BE2C (cell line): ENCODE data around the gene ENGASE.
"Not testable (repeated sequence)": the region's sequence is repeated elsewhere in the genome, so short reads cannot be mapped to it uniquely, and the experiment has no call there.

Source experiments
- DNase-seq: peaks from one replicate; pipeline ENCODE4 v3.0.0-alpha.2; 2020
- H3K27me3 ChIP-seq: fragments of 250-450 bp; sonication (Bioruptor Pico); 2 replicates; pipeline ENCODE4 v1.5.1; 2020; ENCODE audit warnings: mild to moderate bottlenecking
- H3K36me3 ChIP-seq: fragments of 250-450 bp; sonication (Bioruptor Pico); 2 replicates; pipeline ENCODE4 v1.5.1; 2020; ENCODE audit warnings: mild to moderate bottlenecking
- H3K4me1 ChIP-seq: fragments of 250-450 bp; sonication (Bioruptor Pico); 2 replicates; pipeline ENCODE4 v1.5.1; 2020
- H3K4me3 ChIP-seq: 2 replicates; pipeline ENCODE4 v1.5.1; 2011; ENCODE audit warnings: low read depth, low read length
- H3K9me3 ChIP-seq: fragments of 250-450 bp; sonication (Bioruptor Pico); 2 replicates; pipeline ENCODE4 v1.5.1; 2020
- TF ChIP-seq, protein P1 (sequence below): IDR thresholded peaks from 2 replicates; pipeline ENCODE4 v1.5.1; 2012; ENCODE audit warnings: mild to moderate bottlenecking, low read depth, low read length

ENGASE gene

GRCh38 chr17:79073016-79073705, 1.5 kb upstream of the ENGASE start:
- Histone ChIP-seq H3K9me3 (no peaks in the 10 kb centered on the region), H3K4me1 (peaks cover 3% of the 10 kb centered on the region; the same call in 1 of the 2 replicates), H3K36me3 (no peaks in the 10 kb centered on the region), H3K27me3 (no peaks in the 10 kb centered on the region), H3K4me3 (no peak overlapping the region)
- DNase-seq: no peak
- TF ChIP-seq, protein P1, sequence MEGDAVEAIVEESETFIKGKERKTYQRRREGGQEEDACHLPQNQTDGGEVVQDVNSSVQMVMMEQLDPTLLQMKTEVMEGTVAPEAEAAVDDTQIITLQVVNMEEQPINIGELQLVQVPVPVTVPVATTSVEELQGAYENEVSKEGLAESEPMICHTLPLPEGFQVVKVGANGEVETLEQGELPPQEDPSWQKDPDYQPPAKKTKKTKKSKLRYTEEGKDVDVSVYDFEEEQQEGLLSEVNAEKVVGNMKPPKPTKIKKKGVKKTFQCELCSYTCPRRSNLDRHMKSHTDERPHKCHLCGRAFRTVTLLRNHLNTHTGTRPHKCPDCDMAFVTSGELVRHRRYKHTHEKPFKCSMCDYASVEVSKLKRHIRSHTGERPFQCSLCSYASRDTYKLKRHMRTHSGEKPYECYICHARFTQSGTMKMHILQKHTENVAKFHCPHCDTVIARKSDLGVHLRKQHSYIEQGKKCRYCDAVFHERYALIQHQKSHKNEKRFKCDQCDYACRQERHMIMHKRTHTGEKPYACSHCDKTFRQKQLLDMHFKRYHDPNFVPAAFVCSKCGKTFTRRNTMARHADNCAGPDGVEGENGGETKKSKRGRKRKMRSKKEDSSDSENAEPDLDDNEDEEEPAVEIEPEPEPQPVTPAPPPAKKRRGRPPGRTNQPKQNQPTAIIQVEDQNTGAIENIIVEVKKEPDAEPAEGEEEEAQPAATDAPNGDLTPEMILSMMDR: no peak

DNA sequence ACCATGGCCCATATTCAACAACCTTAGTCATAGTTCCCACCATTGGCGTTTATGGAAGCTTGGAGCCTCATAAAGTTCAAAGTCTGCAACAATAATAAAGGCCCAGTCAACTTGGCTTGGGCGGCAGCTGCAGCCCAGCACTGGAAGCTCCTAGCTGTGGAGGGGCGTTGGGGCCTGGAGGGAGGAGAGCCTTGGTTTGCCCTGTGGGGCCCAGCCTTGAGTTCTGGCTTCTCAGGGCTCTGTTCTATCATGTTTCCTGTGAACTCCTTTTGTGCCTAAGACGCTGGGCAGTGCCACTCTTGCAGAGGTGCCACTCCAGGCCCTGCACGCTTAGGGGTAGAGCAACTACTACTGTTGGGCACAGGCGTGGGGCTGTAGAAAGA, 927 bp upstream of the ENGASE start:
- Histone ChIP-seq H3K4me1 (peaks cover 3% of the 10 kb centered on the region; the same call in 1 of the 2 replicates), H3K36me3 (no peaks in the 10 kb centered on the region), H3K4me3 (no peak overlapping the region), H3K9me3 (no peaks in the 10 kb centered on the region), H3K27me3 (no peaks in the 10 kb centered on the region)
- DNase-seq: no peak
- TF ChIP-seq, protein P1: no peak

DNA sequence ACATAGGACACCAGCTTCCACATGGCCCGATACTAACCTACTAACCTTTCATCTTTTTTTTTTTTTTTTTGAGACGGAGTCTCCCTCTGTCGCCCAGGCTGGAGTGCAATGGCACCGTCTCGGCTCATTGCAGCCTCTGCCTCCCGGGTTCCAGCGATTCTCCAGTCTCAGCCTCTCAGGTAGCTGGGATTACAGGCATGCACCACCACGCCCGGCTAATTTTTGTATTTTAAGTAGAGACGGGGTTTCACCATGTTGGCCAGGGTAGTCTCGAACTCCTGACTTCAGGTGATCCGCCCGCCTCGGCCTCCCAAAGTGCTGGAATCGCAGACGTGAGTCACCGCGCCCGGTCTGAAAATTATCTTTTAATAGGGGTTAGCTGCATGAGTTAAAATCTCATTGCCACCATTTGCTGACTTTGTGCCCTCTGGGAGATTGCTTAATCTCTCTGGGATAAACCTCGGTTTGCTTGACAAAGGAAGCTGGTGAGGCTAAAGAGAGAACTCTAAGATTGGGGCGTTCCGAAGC, 439 bp upstream of the ENGASE start:
- DNase-seq, H3K27me3 ChIP-seq, H3K4me1 ChIP-seq, H3K9me3 ChIP-seq, H3K36me3 ChIP-seq: not testable (repeated sequence)
- peak overlapping the region; percentile 11 for H3K4me3 ChIP-seq

DNA sequence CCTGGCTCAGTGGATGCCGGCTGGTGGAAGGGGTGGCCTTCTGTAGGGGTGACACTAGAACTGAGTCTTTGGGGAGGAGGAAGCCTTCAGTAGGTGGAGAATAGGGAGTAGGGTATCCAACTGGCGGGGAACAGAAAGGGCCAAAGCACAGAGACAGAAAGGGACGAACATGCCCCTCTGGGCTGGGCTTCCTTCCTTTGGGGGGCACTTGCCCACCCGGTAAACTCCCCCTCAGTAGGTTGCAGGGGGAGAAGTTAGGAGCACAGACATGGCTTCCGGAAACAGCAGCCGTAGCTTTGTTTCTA, 774 bp downstream of the ENGASE start:
- peaks cover 3% of the 10 kb centered on the region for H3K36me3 ChIP-seq
- DNase-seq: no peak
- peak overlapping the region; percentile 75 for H3K4me3 ChIP-seq
- peaks cover 3% of the 10 kb centered on the region; the same call in 1 of the 2 replicates for H3K4me1 ChIP-seq
- H3K9me3 ChIP-seq: no peaks in the 10 kb centered on the region
- H3K27me3 ChIP-seq: no peaks in the 10 kb centered on the region
- TF ChIP-seq, protein P1: no peak

DNA sequence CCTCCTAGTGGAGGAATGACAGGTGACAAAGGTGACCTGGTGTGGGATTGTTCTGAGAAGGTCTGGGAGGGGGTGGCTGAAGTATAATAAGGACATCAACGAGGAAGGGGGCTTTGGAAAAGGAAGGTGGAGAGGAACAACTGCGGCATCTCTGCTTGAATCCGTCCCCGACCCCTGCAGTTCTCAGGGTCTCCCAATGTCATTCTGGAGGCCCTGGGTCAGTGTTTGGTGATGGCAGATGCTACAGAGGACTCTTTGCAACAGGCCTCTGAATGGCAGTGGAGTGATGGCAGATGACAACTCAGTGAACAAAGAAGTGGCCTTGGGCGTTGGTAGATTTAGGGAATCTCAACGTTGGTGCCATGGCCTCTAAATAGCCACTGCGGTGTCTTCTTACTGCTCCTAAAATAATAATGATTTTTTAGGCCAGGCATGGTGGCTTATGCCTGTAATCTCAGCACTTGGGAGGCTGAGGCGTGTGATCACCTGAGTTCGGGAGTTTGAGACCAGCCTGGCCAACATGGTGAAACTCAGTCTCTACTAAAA, 1.3 kb downstream of the ENGASE start:
- H3K27me3 ChIP-seq: no peaks in the 10 kb centered on the region
- no peak overlapping the region for H3K4me3 ChIP-seq
- TF ChIP-seq, protein P1: no peak
- H3K9me3 ChIP-seq: no peaks in the 10 kb centered on the region
- H3K4me1 ChIP-seq: peaks cover 3% of the 10 kb centered on the region; the same call in 1 of the 2 replicates
- H3K36me3 ChIP-seq: peaks cover 7% of the 10 kb centered on the region
- no peak for DNase-seq

DNA sequence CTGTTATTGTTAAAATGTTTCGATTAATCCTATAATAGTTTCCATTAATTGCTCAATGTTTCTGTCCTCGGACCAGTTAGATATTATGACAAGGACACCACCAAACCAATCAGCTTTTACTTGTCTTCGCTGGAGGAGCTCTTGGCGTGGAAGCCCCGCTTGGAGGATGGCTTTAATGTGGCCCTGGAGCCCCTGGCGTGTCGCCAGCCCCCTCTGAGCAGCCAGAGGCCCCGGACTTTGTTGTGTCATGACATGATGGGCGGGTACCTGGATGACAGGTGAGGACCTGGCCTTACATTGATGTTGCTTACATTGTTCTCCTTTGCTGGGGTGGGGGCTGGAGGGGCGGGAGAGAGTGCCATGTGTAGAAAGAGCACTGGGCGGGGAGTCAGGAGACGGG, 3.0 kb downstream of the ENGASE start:
- TF ChIP-seq, protein P1: no peak
- Histone ChIP-seq H3K4me3 (no peak overlapping the region), H3K4me1 (peaks cover 9% of the 10 kb centered on the region), H3K36me3 (peaks cover 7% of the 10 kb centered on the region), H3K9me3 (no peaks in the 10 kb centered on the region), H3K27me3 (no peaks in the 10 kb centered on the region)
- DNase-seq: no peak
